GM12874 (cell line): ENCODE data around the gene EXOC6B.

Experiments used
- TF ChIP-seq, protein P1 (sequence below): IDR thresholded peaks from 2 replicates; pipeline ENCODE4 v1.5.1; 2011; ENCODE audit warnings: low read depth, mild to moderate bottlenecking, control low read depth, low read length, moderate library complexity; ENCODE audit not compliant: insufficient read depth

EXOC6B gene

DNA sequence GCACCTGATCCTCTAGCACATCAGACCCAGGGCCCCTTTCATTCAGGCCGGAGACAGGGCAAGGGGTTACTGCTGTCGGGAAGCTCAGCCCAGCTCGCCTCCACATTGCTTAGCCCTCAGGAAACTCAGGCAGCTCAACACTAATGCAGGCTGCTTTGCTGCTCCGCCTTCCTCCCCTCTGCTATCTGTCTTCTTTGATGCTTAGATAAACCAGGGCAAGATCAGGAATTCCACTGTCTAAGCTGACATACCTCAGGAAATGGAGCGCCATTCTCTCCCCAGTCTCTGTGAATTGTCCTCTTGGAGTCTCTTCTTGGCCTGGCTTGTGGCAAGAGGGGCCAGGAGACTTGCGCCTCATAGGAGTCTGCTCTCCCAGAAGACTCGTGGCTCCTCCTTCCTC lies 25.5 kb upstream of the EXOC6B start:
- TF ChIP-seq, protein P1, sequence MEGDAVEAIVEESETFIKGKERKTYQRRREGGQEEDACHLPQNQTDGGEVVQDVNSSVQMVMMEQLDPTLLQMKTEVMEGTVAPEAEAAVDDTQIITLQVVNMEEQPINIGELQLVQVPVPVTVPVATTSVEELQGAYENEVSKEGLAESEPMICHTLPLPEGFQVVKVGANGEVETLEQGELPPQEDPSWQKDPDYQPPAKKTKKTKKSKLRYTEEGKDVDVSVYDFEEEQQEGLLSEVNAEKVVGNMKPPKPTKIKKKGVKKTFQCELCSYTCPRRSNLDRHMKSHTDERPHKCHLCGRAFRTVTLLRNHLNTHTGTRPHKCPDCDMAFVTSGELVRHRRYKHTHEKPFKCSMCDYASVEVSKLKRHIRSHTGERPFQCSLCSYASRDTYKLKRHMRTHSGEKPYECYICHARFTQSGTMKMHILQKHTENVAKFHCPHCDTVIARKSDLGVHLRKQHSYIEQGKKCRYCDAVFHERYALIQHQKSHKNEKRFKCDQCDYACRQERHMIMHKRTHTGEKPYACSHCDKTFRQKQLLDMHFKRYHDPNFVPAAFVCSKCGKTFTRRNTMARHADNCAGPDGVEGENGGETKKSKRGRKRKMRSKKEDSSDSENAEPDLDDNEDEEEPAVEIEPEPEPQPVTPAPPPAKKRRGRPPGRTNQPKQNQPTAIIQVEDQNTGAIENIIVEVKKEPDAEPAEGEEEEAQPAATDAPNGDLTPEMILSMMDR, result no peak

DNA sequence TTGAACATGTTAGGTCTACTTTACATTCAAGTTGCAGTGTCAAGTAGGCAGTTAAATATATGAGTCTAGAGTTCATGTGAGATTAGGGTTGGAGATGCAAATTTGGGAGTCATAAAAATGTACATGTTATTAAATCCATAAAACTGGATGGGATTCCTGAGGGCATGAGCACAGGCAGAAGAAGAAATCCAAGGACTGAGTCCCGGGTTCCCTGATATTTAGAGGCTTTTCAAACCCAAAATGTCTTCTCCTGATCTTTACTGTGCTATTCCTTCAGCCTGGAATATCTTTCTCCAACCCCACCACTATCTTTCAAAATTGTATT lies 23.3 kb upstream of the EXOC6B start:
- TF ChIP-seq, protein P1, result no peak

GRCh38 chr2:72848436-72849137 lies 22.8 kb upstream of the EXOC6B start:
- TF ChIP-seq, protein P1, result no peak

- TF ChIP-seq, protein P1, result no peak
These were observed 21.9 kb upstream of the EXOC6B start for GRCh38 chr2:72847534-72848315.

GRCh38 chr2:72846171-72847095 lies 20.6 kb upstream of the EXOC6B start:
- TF ChIP-seq, protein P1, result no peak

- TF ChIP-seq, protein P1, result no peak
These were observed 17.5 kb upstream of the EXOC6B start for GRCh38 chr2:72843301-72843700.
